Thoracic aorta (tissue), 2 donors: ENCODE results near the gene RAPGEF2. TPM values are rescaled to one million over a fixed set of nuclear protein-coding genes. Genes with fewer than 3 reads are reported as not detected.

Source experiments
- ATAC-seq: fragments of 150-250 bp; one replicate; pipeline ENCODE4 v1.8.0; 2017; ENCODE audit warnings: low read depth; ENCODE audit not compliant: insufficient number of reproducible peaks, low FRiP score
- DNase-seq: peaks from one replicate; pipeline ENCODE4 v3.0.0-alpha.2; 2020; ENCODE audit warnings: low spot score
- H3K27ac ChIP-seq, 2 donors: fragments of 200-600 bp; sonication (generic); 1 replicate in 1 of 2; 2 replicates in 1 of 2; pipeline ENCODE4 v1.5.1; 2016; ENCODE audit warnings: mild to moderate bottlenecking in 2 of 2, moderate library complexity in 2 of 2
- H3K27me3 ChIP-seq: fragments of 200-600 bp; sonication (generic); replicated peaks from 2 replicates; pipeline ENCODE4 v1.6.0; 2016; ENCODE audit warnings: mild to moderate bottlenecking; ENCODE audit not compliant: insufficient read depth
- H3K36me3 ChIP-seq: fragments of 200-600 bp; sonication (generic); one replicate; pipeline ENCODE4 v1.5.1; 2016
- H3K4me1 ChIP-seq, 2 donors: fragments of 200-600 bp; sonication (generic); 1 replicate in 1 of 2; 2 replicates in 1 of 2; pipeline versions ENCODE4 v1.5.1 to v1.6.0; 2016; ENCODE audit warnings: low read depth in 2 of 2, mild to moderate bottlenecking in 1 of 2; ENCODE audit not compliant: control insufficient read depth in 1 of 2
- H3K4me3 ChIP-seq: fragments of 200-600 bp; sonication (generic); 2 replicates; pipeline ENCODE4 v1.5.1; 2016; ENCODE audit warnings: mild to moderate bottlenecking
- H3K9me3 ChIP-seq: fragments of 200-600 bp; sonication (generic); 2 replicates; pipeline ENCODE4 v1.5.1; 2016
- total RNA-seq, 2 donors: library from RNA; depleted of rRNA; stranded (reverse); fragments of >200 nt; gene quantifications; one replicate each; pipeline versions ENCODE4 v1.1.0 to v1.2.3, GENCODE V29; 2016
- TF ChIP-seq, protein P1 (sequence below): fragments of 200-600 bp; sonication (generic); IDR thresholded peaks from one replicate; pipeline ENCODE4 v1.5.1; 2019; ENCODE audit warnings: antibody characterized with exemption

Gene RAPGEF2
- total RNA-seq, 2 donors from 2014 or later: 63.0 to 63.6 TPM

DNA sequence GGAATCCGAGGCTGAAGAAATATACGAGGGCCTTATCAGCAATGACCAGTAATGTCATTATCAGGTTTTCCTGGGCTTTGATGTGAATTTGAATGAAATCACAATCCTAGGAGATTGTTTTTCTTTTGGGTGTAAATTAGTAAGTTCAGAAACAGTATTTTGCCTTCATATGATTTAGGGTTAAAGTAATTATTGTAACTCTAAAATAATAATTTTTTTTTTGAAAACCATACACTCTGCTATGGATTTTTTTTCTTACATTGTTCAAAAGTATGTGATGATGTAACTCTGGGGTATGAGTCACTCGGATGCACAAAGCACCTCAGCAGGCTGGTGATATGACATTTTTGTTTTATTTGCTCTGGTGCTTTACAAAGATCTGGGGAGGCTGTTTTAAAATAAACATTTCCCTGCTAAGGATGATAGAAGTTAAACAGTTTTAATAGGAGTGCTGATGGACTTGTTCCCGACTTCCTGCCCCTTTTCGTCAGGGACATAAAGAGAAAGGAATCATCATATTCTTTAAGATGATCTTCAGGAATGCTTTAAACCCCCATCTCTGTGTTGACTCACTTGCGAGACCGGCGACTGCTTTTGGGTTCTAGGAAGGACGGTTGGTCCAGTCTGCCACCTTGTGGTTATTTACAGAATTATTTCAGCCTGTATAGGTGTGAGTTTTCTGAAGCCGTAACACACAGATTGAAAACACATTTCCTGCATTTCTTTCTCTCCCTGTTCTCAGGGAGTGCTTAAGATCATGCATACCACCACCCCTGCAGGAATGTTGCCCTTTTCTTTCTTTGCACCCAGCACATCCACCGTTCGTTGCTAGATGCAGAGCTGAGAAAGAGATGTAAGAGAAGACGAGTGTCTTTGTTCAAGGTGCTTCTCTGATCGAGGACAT is 72.5 kb downstream of the RAPGEF2 start:
- Histone ChIP-seq H3K36me3 (no peaks in the 10 kb centered on the region), H3K27ac (no peak overlapping the region), H3K4me1 (peaks cover 16 to 53% of the 10 kb centered on the region in 2 donors), H3K4me3 (peak overlapping the region; percentile 52), H3K9me3 (no peaks in the 10 kb centered on the region), H3K27me3 (no peaks in the 10 kb centered on the region)
- TF ChIP-seq, protein P1, sequence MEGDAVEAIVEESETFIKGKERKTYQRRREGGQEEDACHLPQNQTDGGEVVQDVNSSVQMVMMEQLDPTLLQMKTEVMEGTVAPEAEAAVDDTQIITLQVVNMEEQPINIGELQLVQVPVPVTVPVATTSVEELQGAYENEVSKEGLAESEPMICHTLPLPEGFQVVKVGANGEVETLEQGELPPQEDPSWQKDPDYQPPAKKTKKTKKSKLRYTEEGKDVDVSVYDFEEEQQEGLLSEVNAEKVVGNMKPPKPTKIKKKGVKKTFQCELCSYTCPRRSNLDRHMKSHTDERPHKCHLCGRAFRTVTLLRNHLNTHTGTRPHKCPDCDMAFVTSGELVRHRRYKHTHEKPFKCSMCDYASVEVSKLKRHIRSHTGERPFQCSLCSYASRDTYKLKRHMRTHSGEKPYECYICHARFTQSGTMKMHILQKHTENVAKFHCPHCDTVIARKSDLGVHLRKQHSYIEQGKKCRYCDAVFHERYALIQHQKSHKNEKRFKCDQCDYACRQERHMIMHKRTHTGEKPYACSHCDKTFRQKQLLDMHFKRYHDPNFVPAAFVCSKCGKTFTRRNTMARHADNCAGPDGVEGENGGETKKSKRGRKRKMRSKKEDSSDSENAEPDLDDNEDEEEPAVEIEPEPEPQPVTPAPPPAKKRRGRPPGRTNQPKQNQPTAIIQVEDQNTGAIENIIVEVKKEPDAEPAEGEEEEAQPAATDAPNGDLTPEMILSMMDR: peak; percentile 82
- peak; percentile 78 for ATAC-seq
- DNase-seq: no peak

DNA sequence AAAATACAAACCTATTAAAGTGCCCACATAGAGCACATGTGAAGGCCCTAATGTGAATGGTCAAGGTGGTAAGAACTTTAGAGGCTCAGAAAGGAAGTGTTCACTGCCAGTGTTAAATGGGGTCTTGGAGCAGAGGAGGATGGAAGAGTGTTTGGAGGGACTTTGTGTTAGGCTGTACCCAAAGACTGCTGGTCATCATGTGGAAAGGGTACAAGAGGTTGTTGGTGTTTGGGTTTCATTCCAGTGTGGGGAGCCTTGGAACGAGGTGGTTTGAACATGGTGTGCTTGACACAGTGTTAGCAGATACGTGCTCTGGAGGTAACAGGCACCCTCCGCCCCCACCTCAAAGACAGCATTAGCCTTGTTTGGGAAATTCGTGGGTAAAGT is 73.1 kb downstream of the RAPGEF2 start:
- Histone ChIP-seq H3K27ac (no peak overlapping the region), H3K9me3 (no peaks in the 10 kb centered on the region), H3K36me3 (no peaks in the 10 kb centered on the region), H3K27me3 (no peaks in the 10 kb centered on the region), H3K4me3 (peak overlapping the region; percentile 52), H3K4me1 (peaks cover 16 to 58% of the 10 kb centered on the region in 2 donors)
- ATAC-seq: no peak
- TF ChIP-seq, protein P1: no peak
- no peak for DNase-seq

DNA sequence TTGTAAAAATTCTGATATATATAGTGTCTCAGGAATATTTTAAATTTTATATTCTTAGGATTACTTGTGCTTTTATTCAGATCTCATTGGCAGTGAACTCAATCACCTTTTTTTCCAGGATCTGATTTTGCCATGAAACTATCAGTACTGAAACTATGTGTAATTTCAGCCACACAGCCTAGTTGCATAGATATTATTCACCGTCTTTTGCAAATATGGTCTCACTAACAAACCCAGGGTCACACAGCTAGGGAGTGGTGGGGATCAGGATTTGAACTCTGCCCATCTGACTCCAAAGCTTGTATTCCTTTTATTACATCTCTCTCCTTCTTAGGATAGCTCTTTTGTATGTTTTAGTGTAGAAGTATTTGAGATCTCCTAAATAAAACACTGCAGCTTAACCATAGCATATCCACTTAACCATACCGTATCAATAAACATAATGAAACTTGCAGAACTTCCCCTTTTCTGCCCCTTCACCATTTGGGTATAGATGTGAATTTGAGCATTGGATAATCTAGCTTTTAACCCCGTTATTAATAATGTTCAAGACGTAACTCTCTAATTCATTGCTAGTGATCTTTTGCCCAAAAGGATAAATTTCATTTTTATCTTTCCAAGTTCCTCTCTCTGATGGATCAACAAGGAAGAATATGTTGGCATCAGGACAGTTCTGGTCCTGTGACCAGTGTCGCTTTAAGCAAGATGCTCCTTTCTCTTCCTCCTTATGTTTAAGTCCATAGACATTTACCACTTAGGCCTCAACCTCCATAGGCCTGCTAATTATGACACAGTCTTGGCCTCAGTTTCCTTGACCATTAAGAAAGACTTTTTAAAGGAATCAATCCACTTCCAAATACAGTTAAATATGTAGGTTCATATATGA is 74.6 kb downstream of the RAPGEF2 start:
- DNase-seq (no peak), ATAC-seq (no peak)
- H3K27ac ChIP-seq: no peak overlapping the region
- no peaks in the 10 kb centered on the region for H3K9me3 ChIP-seq
- peaks cover 16 to 63% of the 10 kb centered on the region in 2 donors for H3K4me1 ChIP-seq
- TF ChIP-seq, protein P1: no peak
- no peaks in the 10 kb centered on the region for H3K27me3 ChIP-seq
- no peak overlapping the region for H3K4me3 ChIP-seq
- H3K36me3 ChIP-seq: no peaks in the 10 kb centered on the region

DNA sequence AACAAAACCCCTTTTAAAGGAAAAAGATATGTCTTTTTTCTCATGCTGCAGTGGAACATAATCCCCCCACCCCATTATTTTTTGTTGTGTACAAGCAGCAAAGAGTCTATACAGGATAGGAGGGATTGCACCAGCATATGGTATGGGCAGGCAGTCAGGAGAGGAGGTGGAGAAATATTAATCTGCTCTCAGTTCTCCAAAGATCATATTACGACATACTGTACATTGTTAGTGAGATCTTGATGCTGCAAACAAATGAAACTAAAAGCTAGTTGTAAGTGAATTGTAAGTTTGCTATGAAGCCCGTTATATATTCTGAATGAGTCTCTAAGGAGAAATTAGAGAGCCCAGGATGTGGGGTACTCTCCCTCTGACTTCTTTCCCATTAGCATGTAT is 75.3 kb downstream of the RAPGEF2 start:
- H3K27me3 ChIP-seq: no peaks in the 10 kb centered on the region
- no peaks in the 10 kb centered on the region for H3K36me3 ChIP-seq
- no peak for ATAC-seq
- TF ChIP-seq, protein P1: no peak
- H3K27ac ChIP-seq: no peak overlapping the region
- no peak for DNase-seq
- H3K4me1 ChIP-seq: peaks cover 16 to 56% of the 10 kb centered on the region in 2 donors
- no peaks in the 10 kb centered on the region for H3K9me3 ChIP-seq
- no peak overlapping the region for H3K4me3 ChIP-seq
